PC-3 (cell line): ENCODE results near the gene ARHGEF39.
"Not testable (repeated sequence)": the region's sequence is repeated elsewhere in the genome, so short reads cannot be mapped to it uniquely, and the experiment has no call there.

ENCODE experiments used
- CTCF ChIP-seq: fragments of 300-600 bp; sonication (generic); conservative IDR thresholded peaks from 2 replicates; pipeline ENCODE4 v1.5.1; 2017; ENCODE audit warnings: antibody characterized with exemption, low read depth, mild to moderate bottlenecking, low read length
- EZH2 ChIP-seq: fragments of 300-600 bp; sonication (generic); IDR thresholded peaks from one replicate; pipeline ENCODE4 v1.6.1; 2017; ENCODE audit warnings: antibody characterized with exemption, mild to moderate bottlenecking, low read length; ENCODE audit not compliant: unreplicated experiment
- EZH2phosphoT487 ChIP-seq: fragments of 300-600 bp; sonication (generic); IDR thresholded peaks from 2 replicates; pipeline ENCODE4 v1.6.1; 2018; ENCODE audit warnings: mild to moderate bottlenecking, antibody characterized with exemption, low read length, borderline replicate concordance

- TF ChIP-seq CTCF, EZH2phosphoT487, EZH2: not testable (repeated sequence)
These were observed 26.2 kb downstream of the ARHGEF39 start for GRCh38 chr9:35638751-35639150.
